Ectodermal cell (in vitro differentiated cells): ENCODE data around the gene APMAP.

ENCODE experiments used
- H3K27ac ChIP-seq: 2 replicates; pipeline ENCODE4 v1.7.0; 2013; ENCODE audit warnings: mild to moderate bottlenecking, low read depth, low read length; ENCODE audit not compliant: insufficient read depth, poor library complexity, severe bottlenecking
- H3K27me3 ChIP-seq: 2 replicates; pipeline ENCODE4 v1.7.0; 2013; ENCODE audit warnings: mild to moderate bottlenecking, low read length; ENCODE audit not compliant: insufficient read depth, control insufficient read depth, poor library complexity, severe bottlenecking
- H3K36me3 ChIP-seq: one replicate; pipeline ENCODE4 v1.7.0; 2013; ENCODE audit warnings: low read length; ENCODE audit not compliant: control insufficient read depth, insufficient read depth
- H3K4me1 ChIP-seq: one replicate; pipeline ENCODE4 v1.7.0; 2013; ENCODE audit warnings: low read length; ENCODE audit not compliant: control insufficient read depth, insufficient read depth
- H3K4me3 ChIP-seq: 2 replicates; pipeline ENCODE4 v1.7.0; 2013; ENCODE audit warnings: low read depth, low read length, control low read depth; ENCODE audit not compliant: insufficient read depth
- H3K9me3 ChIP-seq: 2 replicates; pipeline ENCODE4 v1.7.0; 2013; ENCODE audit warnings: mild to moderate bottlenecking, low read length, moderate library complexity; ENCODE audit not compliant: control insufficient read depth
- WGBS, 2 experiments: methylation state at CpG; one replicate each; pipeline ENCODE4 v1.1.7; 2013; ENCODE audit warnings: missing lambda C conversion rate in 2 of 2; 5-methylcytosine and 5-hydroxymethylcytosine counted together

The APMAP gene

GRCh38 chr20:25033924-25034300 lies 41.4 kb upstream of the APMAP start:
- H3K9me3 ChIP-seq, result no peaks in the 10 kb centered on the region
- H3K27ac ChIP-seq, result no peak overlapping the region
- 75 to 79% methylated on average over 3 of the region's 3 CpGs for WGBS, 2 experiments
- no peaks in the 10 kb centered on the region for H3K27me3 ChIP-seq
- H3K36me3 ChIP-seq, result no peaks in the 10 kb centered on the region
- H3K4me3 ChIP-seq, result no peak overlapping the region
- peaks cover 5% of the 10 kb centered on the region for H3K4me1 ChIP-seq

GRCh38 chr20:25033265-25033923 lies 40.8 kb upstream of the APMAP start:
- H3K4me1 ChIP-seq, result peaks cover 5% of the 10 kb centered on the region
- no peaks in the 10 kb centered on the region for H3K9me3 ChIP-seq
- no peak overlapping the region for H3K4me3 ChIP-seq
- no peak overlapping the region for H3K27ac ChIP-seq
- no peaks in the 10 kb centered on the region for H3K36me3 ChIP-seq
- no peaks in the 10 kb centered on the region for H3K27me3 ChIP-seq
- 89 to 92% methylated on average over 6 of the region's 6 CpGs for WGBS, 2 experiments

GRCh38 chr20:25032478-25033264 lies 40.1 kb upstream of the APMAP start:
- 40 to 49% methylated on average over 29 of the region's 29 CpGs for WGBS, 2 experiments
- Histone ChIP-seq H3K9me3 (no peaks in the 10 kb centered on the region), H3K27ac (peak overlapping the region; percentile 72), H3K4me3 (no peak overlapping the region), H3K4me1 (peaks cover 5% of the 10 kb centered on the region), H3K27me3 (no peaks in the 10 kb centered on the region), H3K36me3 (no peaks in the 10 kb centered on the region)

DNA sequence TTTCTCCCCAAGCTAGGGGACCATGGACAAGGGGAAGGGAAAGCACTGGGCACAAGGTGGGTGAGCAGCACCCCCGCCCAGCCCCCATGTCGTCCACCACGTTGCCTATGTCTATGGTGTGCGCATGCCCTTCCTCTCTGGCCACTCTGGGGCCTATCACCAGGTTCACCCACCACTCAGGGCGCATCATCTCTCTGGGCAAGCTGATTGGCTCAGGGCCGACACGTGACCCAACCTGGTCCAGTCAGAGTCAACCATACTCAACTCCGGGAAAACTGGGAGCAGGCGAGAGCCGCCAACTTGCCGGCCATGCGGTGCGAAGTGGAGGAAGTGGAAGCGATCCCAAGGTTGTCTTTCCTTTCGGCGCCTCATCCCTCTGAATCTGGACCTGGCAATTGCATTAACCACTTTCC lies 39.5 kb upstream of the APMAP start:
- Histone ChIP-seq H3K27me3 (no peaks in the 10 kb centered on the region), H3K4me1 (peaks cover 5% of the 10 kb centered on the region), H3K9me3 (no peaks in the 10 kb centered on the region), H3K36me3 (no peaks in the 10 kb centered on the region), H3K27ac (peak overlapping the region; percentile 72), H3K4me3 (no peak overlapping the region)
- 93 to 95% methylated on average over 16 of the region's 16 CpGs for WGBS, 2 experiments

GRCh38 chr20:25031241-25031640 lies 38.7 kb upstream of the APMAP start:
- Histone ChIP-seq H3K27ac (no peak overlapping the region), H3K9me3 (no peaks in the 10 kb centered on the region), H3K36me3 (no peaks in the 10 kb centered on the region), H3K4me1 (peaks cover 5% of the 10 kb centered on the region), H3K4me3 (no peak overlapping the region), H3K27me3 (no peaks in the 10 kb centered on the region)
- 78 to 80% methylated on average over 3 of the region's 3 CpGs for WGBS, 2 experiments

DNA sequence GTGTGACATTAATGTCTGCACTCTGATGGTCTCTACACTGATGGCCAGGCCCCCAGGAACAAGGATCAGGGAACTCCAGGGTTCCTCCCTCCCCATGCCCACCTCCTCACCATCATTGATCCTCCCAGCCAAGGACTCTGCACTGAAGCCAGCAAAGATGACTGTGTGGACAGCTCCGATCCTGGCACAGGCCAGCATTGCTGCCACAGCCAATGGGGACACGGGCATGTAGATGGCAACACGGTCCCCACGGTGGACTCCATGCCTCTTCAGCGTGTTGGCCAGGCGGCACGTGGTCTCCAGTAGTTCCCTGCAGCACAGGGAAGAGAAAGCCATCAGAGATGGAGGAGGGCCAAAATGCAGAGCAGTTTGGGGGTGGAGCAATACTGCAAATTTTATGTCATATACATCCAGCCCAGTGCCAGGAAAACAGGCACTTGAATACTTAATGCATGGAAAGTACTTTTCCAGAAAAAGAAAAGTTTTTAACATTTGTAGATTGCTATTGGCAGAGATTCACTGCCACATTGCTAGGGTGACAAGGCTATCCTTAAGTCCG lies 38.2 kb upstream of the APMAP start:
- no peaks in the 10 kb centered on the region for H3K9me3 ChIP-seq
- no peaks in the 10 kb centered on the region for H3K27me3 ChIP-seq
- no peaks in the 10 kb centered on the region for H3K36me3 ChIP-seq
- H3K27ac ChIP-seq, result no peak overlapping the region
- peaks cover 5% of the 10 kb centered on the region for H3K4me1 ChIP-seq
- 93 to 94% methylated on average over 8 of the region's 8 CpGs for WGBS, 2 experiments
- no peak overlapping the region for H3K4me3 ChIP-seq

GRCh38 chr20:25030007-25030648 lies 37.6 kb upstream of the APMAP start:
- Histone ChIP-seq H3K27ac (no peak overlapping the region), H3K9me3 (no peaks in the 10 kb centered on the region), H3K27me3 (no peaks in the 10 kb centered on the region), H3K4me3 (no peak overlapping the region), H3K36me3 (no peaks in the 10 kb centered on the region), H3K4me1 (peaks cover 5% of the 10 kb centered on the region)
- WGBS, 2 experiments, result 92 to 97% methylated on average over 5 of the region's 5 CpGs

GRCh38 chr20:25025986-25026605 lies 33.5 kb upstream of the APMAP start:
- Histone ChIP-seq H3K27ac (no peak overlapping the region), H3K27me3 (no peaks in the 10 kb centered on the region), H3K9me3 (no peaks in the 10 kb centered on the region), H3K4me1 (no peaks in the 10 kb centered on the region), H3K4me3 (no peak overlapping the region), H3K36me3 (no peaks in the 10 kb centered on the region)
- 92 to 95% methylated on average over 4 of the region's 4 CpGs for WGBS, 2 experiments

GRCh38 chr20:25025091-25025861 lies 32.7 kb upstream of the APMAP start:
- Histone ChIP-seq H3K27me3 (no peaks in the 10 kb centered on the region), H3K27ac (no peak overlapping the region), H3K4me1 (no peaks in the 10 kb centered on the region), H3K4me3 (no peak overlapping the region), H3K9me3 (no peaks in the 10 kb centered on the region), H3K36me3 (no peaks in the 10 kb centered on the region)
- WGBS, 2 experiments, result 88 to 92% methylated on average over 14 of the region's 14 CpGs
